Measurements from ENCODE around the gene DPH5.
"Not testable (repeated sequence)": the region's sequence is repeated elsewhere in the genome, so short reads cannot be mapped to it uniquely, and the experiment has no call there.

DPH5 gene

GRCh38 chr1:101025657-101026429, at the start of gene DPH5:
Gene DPH5 (minus strand): TSS chr1:101025784. CDS start chr1:101025443, 341 bp downstream.
- no peak for TF ChIP-seq CTCF (IDR thresholded peaks at IDR 0.05; ENCODE audit: low read depth, low read length, missing control alignments)
- DNase-seq (ENCODE audit: extremely low read depth, low read depth) = no peak
- H3K4me3 ChIP-seq (replicated peaks; ENCODE audit: low read depth, low read length) = peak within 1 kb of the TSS; percentile 87

GRCh38 chr1:101073836-101074235, 48.3 kb upstream of the DPH5 start:
- H3K4me3 ChIP-seq (replicated peaks; ENCODE audit: low read depth, low read length) = no peak overlapping the region
- TF ChIP-seq CTCF (IDR thresholded peaks at IDR 0.05; ENCODE audit: low read depth, low read length, missing control alignments) = no peak
- DNase-seq (ENCODE audit: extremely low read depth, low read depth) = no peak

GRCh38 chr1:101071470-101071891, 45.9 kb upstream of the DPH5 start:
- H3K4me3 ChIP-seq (replicated peaks; ENCODE audit: low read depth, low read length) = no peak overlapping the region
- TF ChIP-seq CTCF (IDR thresholded peaks at IDR 0.05; ENCODE audit: low read depth, low read length, missing control alignments) = no peak
- no peak for DNase-seq (ENCODE audit: extremely low read depth, low read depth)

GRCh38 chr1:101069158-101069557, 43.6 kb upstream of the DPH5 start:
- TF ChIP-seq CTCF (IDR thresholded peaks at IDR 0.05; ENCODE audit: low read depth, low read length, missing control alignments) = no peak
- DNase-seq (ENCODE audit: extremely low read depth, low read depth) = no peak
- no peak overlapping the region for H3K4me3 ChIP-seq (replicated peaks; ENCODE audit: low read depth, low read length)

GRCh38 chr1:101066937-101067335, 41.4 kb upstream of the DPH5 start:
- not testable (repeated sequence) for DNase-seq (ENCODE audit: extremely low read depth, low read depth); H3K4me3 ChIP-seq (replicated peaks; ENCODE audit: low read depth, low read length)

- DNase-seq (ENCODE audit: extremely low read depth, low read depth) = no peak
- TF ChIP-seq CTCF (IDR thresholded peaks at IDR 0.05; ENCODE audit: low read depth, low read length, missing control alignments) = no peak
- H3K4me3 ChIP-seq (replicated peaks; ENCODE audit: low read depth, low read length) = no peak overlapping the region
Measured at GRCh38 chr1:101066260-101066936, 40.8 kb upstream of the DPH5 start.

GRCh38 chr1:101065575-101065974, 40.0 kb upstream of the DPH5 start:
- TF ChIP-seq CTCF (IDR thresholded peaks at IDR 0.05; ENCODE audit: low read depth, low read length, missing control alignments) = no peak
- H3K4me3 ChIP-seq (replicated peaks; ENCODE audit: low read depth, low read length) = no peak overlapping the region
- no peak for DNase-seq (ENCODE audit: extremely low read depth, low read depth)
